ENCODE measurements around the gene UFM1. TPM values are rescaled to one million over a fixed set of nuclear protein-coding genes. Genes with fewer than 3 reads are reported as not detected.

Gene UFM1
- total RNA-seq, 1 donor from 2014 or later, result 50.6 TPM

- Mint-ChIP-seq H3K36me3 (no peaks in the 10 kb centered on the region), H3K9me3 (no peaks in the 10 kb centered on the region), H3K4me3 (no peak overlapping the region), H3K4me1 (ENCODE audit: unreplicated experiment) (peaks cover 19% of the 10 kb centered on the region), H3K27ac (peak overlapping the region; percentile 29), H3K27me3 (no peaks in the 10 kb centered on the region)
- no peak for TF ChIP-seq CTCF (conservative IDR thresholded peaks at IDR 0.05)
- DNase-seq (ENCODE audit: extremely low spot score, unreplicated experiment), result no peak
Observed at GRCh38 chr13:38394777-38395496, 45.3 kb downstream of the UFM1 start.

GRCh38 chr13:38395497-38395788, 45.8 kb downstream of the UFM1 start:
- no peak for TF ChIP-seq CTCF (conservative IDR thresholded peaks at IDR 0.05)
- Mint-ChIP-seq H3K4me3 (no peak overlapping the region), H3K9me3 (no peaks in the 10 kb centered on the region), H3K27ac (peak overlapping the region; percentile 29), H3K4me1 (ENCODE audit: unreplicated experiment) (peaks cover 23% of the 10 kb centered on the region), H3K36me3 (no peaks in the 10 kb centered on the region), H3K27me3 (no peaks in the 10 kb centered on the region)
- DNase-seq (ENCODE audit: extremely low spot score, unreplicated experiment), result no peak

GRCh38 chr13:38398711-38399493, 49.3 kb downstream of the UFM1 start:
- DNase-seq (ENCODE audit: extremely low spot score, unreplicated experiment), result no peak
- peaks cover 18% of the 10 kb centered on the region for H3K4me1 Mint-ChIP-seq (ENCODE audit: unreplicated experiment)
- no peak overlapping the region for H3K27ac Mint-ChIP-seq
- no peaks in the 10 kb centered on the region for H3K27me3 Mint-ChIP-seq
- no peaks in the 10 kb centered on the region for H3K36me3 Mint-ChIP-seq
- H3K4me3 Mint-ChIP-seq, result no peak overlapping the region
- H3K9me3 Mint-ChIP-seq, result no peaks in the 10 kb centered on the region
- no peak for TF ChIP-seq CTCF (conservative IDR thresholded peaks at IDR 0.05)

GRCh38 chr13:38399535-38399934, 49.9 kb downstream of the UFM1 start:
- DNase-seq (ENCODE audit: extremely low spot score, unreplicated experiment), result no peak
- Mint-ChIP-seq H3K4me1 (ENCODE audit: unreplicated experiment) (peaks cover 15% of the 10 kb centered on the region), H3K27me3 (no peaks in the 10 kb centered on the region), H3K9me3 (peaks cover 5% of the 10 kb centered on the region), H3K36me3 (no peaks in the 10 kb centered on the region), H3K4me3 (no peak overlapping the region), H3K27ac (no peak overlapping the region)
- no peak for TF ChIP-seq CTCF (conservative IDR thresholded peaks at IDR 0.05)

GRCh38 chr13:38401276-38401675, 51.6 kb downstream of the UFM1 start:
- no peak for TF ChIP-seq CTCF (conservative IDR thresholded peaks at IDR 0.05)
- Mint-ChIP-seq H3K4me1 (ENCODE audit: unreplicated experiment) (peaks cover 9% of the 10 kb centered on the region), H3K4me3 (no peak overlapping the region), H3K36me3 (no peaks in the 10 kb centered on the region), H3K27me3 (no peaks in the 10 kb centered on the region), H3K27ac (no peak overlapping the region), H3K9me3 (peaks cover 6% of the 10 kb centered on the region)
- DNase-seq (ENCODE audit: extremely low spot score, unreplicated experiment), result no peak

Measured in type B pancreatic cell (in vitro differentiated cells).